Heart left ventricle (tissue), 16 donors: ENCODE results near the gene PFDN6. TPM values are rescaled to one million over a fixed set of nuclear protein-coding genes. Genes with fewer than 3 reads are reported as not detected.

Experiments used
- ATAC-seq, 4 donors: fragments of 200-7000 bp; cut with Tn5 transposase; one replicate each; pipeline ENCODE4 v1.9.1; 2020 to 2022; ENCODE audit warnings: moderate library complexity in 4 of 4, mild to moderate bottlenecking in 3 of 4, moderate number of reproducible peaks in 1 of 4
- DNase-seq, 5 donors: peaks; one replicate each; pipeline ENCODE4 v3.0.0-alpha.2; 2020
- H3K27ac ChIP-seq, 12 donors: fragments of 200-600 bp; sonication (generic) in 4 of 12; one replicate each; pipeline versions ENCODE4 v1.5.0 to v1.8.0; 2016 to 2022; ENCODE audit warnings: mild to moderate bottlenecking in 2 of 12
- H3K27me3 ChIP-seq, 9 donors: fragments of 200-600 bp; sonication (generic) in 2 of 9; one replicate each; pipeline versions ENCODE4 v1.5.1 to v1.8.0; 2016 to 2022; ENCODE audit warnings: mild to moderate bottlenecking in 3 of 9
- H3K36me3 ChIP-seq, 9 donors: fragments of 200-600 bp; sonication (generic) in 2 of 9; one replicate each; pipeline versions ENCODE4 v1.5.0 to v1.8.0; 2018 to 2022; ENCODE audit warnings: mild to moderate bottlenecking in 2 of 9
- H3K4me1 ChIP-seq, 12 donors: fragments of 200-600 bp; sonication (generic) in 4 of 12; one replicate each; pipeline versions ENCODE4 v1.5.0 to v1.8.0; 2016 to 2022; ENCODE audit warnings: mild to moderate bottlenecking in 3 of 12
- H3K4me3 ChIP-seq, 12 donors: fragments of 200-600 bp; sonication (generic) in 4 of 12; one replicate each; pipeline versions ENCODE4 v1.5.0 to v1.8.0; 2017 to 2022; ENCODE audit warnings: mild to moderate bottlenecking in 9 of 12, moderate library complexity in 4 of 12
- H3K9me3 ChIP-seq, 12 donors: fragments of 200-600 bp; sonication (generic) in 4 of 12; one replicate each; pipeline versions ENCODE4 v1.5.0 to v1.8.0; 2016 to 2022; ENCODE audit warnings: mild to moderate bottlenecking in 1 of 12
- POLR2A ChIP-seq, 2 donors: fragments of 450-650 bp; IDR thresholded peaks; one replicate each; pipeline ENCODE4 v1.6.1; 2017; ENCODE audit warnings: antibody characterized with exemption in 2 of 2, mild to moderate bottlenecking in 2 of 2, moderate library complexity in 2 of 2
- WGBS, 4 donors: extraction: QIAGEN DNeasy Blood & Tissue Kit in 2 of 4; methylation state at CpG; one replicate each; pipeline versions ENCODE4 v1.1.5 to v1.1.7; 2013 to 2018; 5-methylcytosine and 5-hydroxymethylcytosine counted together
- intact Hi-C, 10 donors: fragments of 100-400 bp; cut with DNase I; formaldehyde crosslinking; loops; one replicate each; pipeline versions ENCODE4 v1.11.1 to v1.14.2; 2022
- polyA plus RNA-seq, 2 donors: library from polyadenylated mRNA; stranded (reverse); fragments of 200-250 nt; gene quantifications; one replicate each; pipeline ENCODE4 v1.2.3, GENCODE V29; 2013
- total RNA-seq, 9 donors: library from RNA; depleted of rRNA in 2 of 9; stranded (reverse); fragments of >200 nt in 2 of 9; fragmentation: NEBNext Ultra II Directional in 3 of 9; extraction: Animal tissue kit (Norgen Biotek cat#: 25700) in 3 of 9; gene quantifications; one replicate each; pipeline versions ENCODE4 v1.1.0 to v1.2.4, GENCODE V29; 2016 to 2023
- TF ChIP-seq, protein P1 (sequence below), 12 donors: fragments of 200-600 bp; sonication (generic) in 4 of 12; IDR thresholded peaks; one replicate each; pipeline versions ENCODE4 v1.5.0 to v1.8.0; 2018 to 2022; ENCODE audit warnings: antibody characterized with exemption in 12 of 12, mild to moderate bottlenecking in 5 of 12
- donor health status: ischemic (EF 13 %, LVEDD 7.1; RV severe dilation, severe dysfunction).
- donor health status: healthy with polysubstance abuse.
- donor health status: DM: no; HTN: yes; CAD: no.
- donor health status: DM: no; HTN: no; CAD: no.
- donor health status: ischemic (EF 25% LVEDD 6.9; RV normal size, moderate dysfunction).
- donor health status: ischemic (EF 25% LVEDD 5.7; RV mildly dilated, moderate dysfunction).
- donor health status: healthy.
- donor health status: DM: yes; HTN: yes; CAD: no.
- donor health status: ischemic (EF 35%, LVEDD 5.7; RV mildly dilated, moderate dysfunction).
- donor health status: nonischemic (EF 11% LVEDD 7.7; RV severe dilation, severe dysfunction).
- donor health status: DM: yes; HTN: yes; CAD: no.
- donor health status: PGD.
- donor health status: ischemic (EF 29% LVEDD 5.4; RV normal size, mild dysfunction).
- donor health status: nonischemic (EF 23%, LVEDD 6.1; RV moderate dilation, normal function).

The PFDN6 gene
- total and polyA plus RNA-seq, 11 donors, result 29.2 to 287 (median 44.3) TPM

DNA sequence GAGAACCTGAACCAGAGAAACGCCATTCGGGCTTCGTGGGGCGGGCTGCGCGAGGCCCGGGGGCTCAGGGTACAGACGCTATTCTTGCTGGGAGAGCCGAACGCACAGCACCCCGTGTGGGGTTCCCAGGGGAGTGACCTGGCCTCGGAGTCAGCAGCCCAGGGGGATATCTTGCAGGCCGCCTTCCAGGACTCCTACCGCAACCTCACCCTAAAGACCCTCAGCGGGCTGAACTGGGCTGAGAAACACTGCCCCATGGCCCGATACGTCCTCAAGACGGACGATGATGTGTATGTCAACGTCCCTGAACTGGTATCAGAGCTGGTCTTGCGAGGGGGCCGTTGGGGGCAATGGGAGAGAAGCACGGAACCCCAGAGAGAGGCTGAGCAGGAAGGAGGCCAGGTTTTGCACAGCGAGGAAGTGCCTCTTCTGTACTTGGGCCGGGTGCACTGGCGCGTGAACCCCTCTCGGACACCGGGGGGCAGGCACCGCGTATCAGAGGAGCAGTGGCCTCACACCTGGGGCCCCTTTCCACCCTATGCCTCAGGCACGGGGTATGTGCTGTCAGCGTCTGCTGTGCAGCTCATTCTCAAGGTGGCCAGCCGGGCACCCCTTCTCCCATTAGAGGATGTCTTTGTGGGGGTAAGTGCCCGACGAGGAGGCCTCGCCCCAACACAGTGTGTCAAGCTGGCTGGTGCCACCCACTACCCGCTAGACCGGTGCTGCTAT, 11.6 kb upstream of the PFDN6 start:
- peaks cover 0 to 85% (median 57%) of the 10 kb centered on the region in 9 donors for H3K36me3 ChIP-seq
- H3K27ac ChIP-seq, result peak overlapping the region; percentile 73 to 98 (median 92)
- peaks cover 8 to 69% (median 43%) of the 10 kb centered on the region in 12 donors for H3K4me1 ChIP-seq
- peak overlapping the region; percentile 47 to 87 (median 72) for H3K4me3 ChIP-seq
- 35 to 41% (median 37%) methylated on average over 25 to 39 of the region's 39 CpGs for WGBS, 4 donors
- DNase-seq (no peak), ATAC-seq (peak in 2 of 4 donors; percentile 5 to 18)
- no peak for TF ChIP-seq POLR2A (IDR thresholded peaks at IDR 0.05)
- no peaks in the 10 kb centered on the region for H3K9me3 ChIP-seq
- no peaks in the 10 kb centered on the region for H3K27me3 ChIP-seq
- intact Hi-C loops, result loop anchor here in 2 of 10 donors (1.0 to 5.0 kb wide), 2 partner anchors 21 to 34 kb away; partner anchors contain the start of gene TAPBP (in 1 of the 2)

DNA sequence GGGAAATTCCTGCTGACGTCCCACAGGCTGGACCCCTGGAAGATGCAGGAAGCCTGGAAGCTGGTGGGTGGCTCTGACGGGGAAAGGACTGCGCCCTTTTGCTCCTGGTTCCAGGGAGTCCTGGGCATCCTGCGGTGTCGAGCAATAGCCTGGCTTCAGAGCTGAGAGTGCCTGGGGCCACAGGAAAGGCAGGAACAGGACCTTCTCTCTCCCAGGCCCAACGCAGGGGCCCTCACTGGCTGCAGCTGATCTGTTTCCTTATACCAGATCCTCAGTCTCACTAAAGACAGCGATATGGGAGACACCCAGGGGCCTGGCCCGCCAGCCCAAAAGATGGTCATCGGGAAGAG, 11.0 kb upstream of the PFDN6 start:
- H3K36me3 ChIP-seq, result peaks cover 0 to 85% (median 60%) of the 10 kb centered on the region in 9 donors
- intact Hi-C loops, result loop anchor here in 1 of 10 donors (5.0 kb wide), 1 partner anchor 34 kb away; the partner anchor contains the start of gene TAPBP
- peaks cover 2 to 64% (median 38%) of the 10 kb centered on the region in 12 donors for H3K4me1 ChIP-seq
- H3K4me3 ChIP-seq, result peak overlapping the region in 5 of 12 donors; percentile 68 to 87 (median 78)
- peak overlapping the region in 5 of 12 donors; percentile 89 to 98 (median 96) for H3K27ac ChIP-seq
- DNase-seq (no peak), ATAC-seq (no peak)
- no peaks in the 10 kb centered on the region for H3K27me3 ChIP-seq
- WGBS, 4 donors, result 72 to 83% (median 75%) methylated on average over 6 to 9 of the region's 9 CpGs
- no peak for TF ChIP-seq POLR2A (IDR thresholded peaks at IDR 0.05)
- TF ChIP-seq, protein P1, sequence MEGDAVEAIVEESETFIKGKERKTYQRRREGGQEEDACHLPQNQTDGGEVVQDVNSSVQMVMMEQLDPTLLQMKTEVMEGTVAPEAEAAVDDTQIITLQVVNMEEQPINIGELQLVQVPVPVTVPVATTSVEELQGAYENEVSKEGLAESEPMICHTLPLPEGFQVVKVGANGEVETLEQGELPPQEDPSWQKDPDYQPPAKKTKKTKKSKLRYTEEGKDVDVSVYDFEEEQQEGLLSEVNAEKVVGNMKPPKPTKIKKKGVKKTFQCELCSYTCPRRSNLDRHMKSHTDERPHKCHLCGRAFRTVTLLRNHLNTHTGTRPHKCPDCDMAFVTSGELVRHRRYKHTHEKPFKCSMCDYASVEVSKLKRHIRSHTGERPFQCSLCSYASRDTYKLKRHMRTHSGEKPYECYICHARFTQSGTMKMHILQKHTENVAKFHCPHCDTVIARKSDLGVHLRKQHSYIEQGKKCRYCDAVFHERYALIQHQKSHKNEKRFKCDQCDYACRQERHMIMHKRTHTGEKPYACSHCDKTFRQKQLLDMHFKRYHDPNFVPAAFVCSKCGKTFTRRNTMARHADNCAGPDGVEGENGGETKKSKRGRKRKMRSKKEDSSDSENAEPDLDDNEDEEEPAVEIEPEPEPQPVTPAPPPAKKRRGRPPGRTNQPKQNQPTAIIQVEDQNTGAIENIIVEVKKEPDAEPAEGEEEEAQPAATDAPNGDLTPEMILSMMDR (IDR thresholded peaks at IDR 0.05), result no peak
- no peaks in the 10 kb centered on the region for H3K9me3 ChIP-seq

DNA sequence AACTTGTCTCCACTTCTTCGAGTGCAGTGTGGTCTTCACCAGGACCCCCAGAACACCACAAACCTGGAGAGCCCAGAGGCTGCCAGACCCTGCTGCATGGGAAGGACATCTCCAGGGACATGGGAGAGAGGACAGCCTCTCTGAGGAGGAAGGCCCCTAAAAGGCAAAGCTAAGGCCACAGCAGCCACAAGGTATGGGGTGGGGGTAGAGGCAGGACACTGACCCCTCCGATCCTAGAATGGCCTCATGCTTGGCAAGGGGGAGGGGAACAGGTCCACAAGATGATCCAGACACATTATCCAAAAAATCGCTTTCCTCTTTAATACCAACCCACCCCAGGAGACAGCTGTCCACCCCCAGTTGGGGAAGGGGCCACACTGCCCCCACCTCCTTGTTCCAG, 10.6 kb upstream of the PFDN6 start:
- Histone ChIP-seq H3K27me3 (no peaks in the 10 kb centered on the region), H3K9me3 (no peaks in the 10 kb centered on the region), H3K4me3 (peak overlapping the region in 1 of 12 donors; percentile 87), H3K36me3 (peaks cover 0 to 85% (median 60%) of the 10 kb centered on the region in 9 donors), H3K27ac (peak overlapping the region in 1 of 12 donors; percentile 98), H3K4me1 (peaks cover 0 to 59% (median 34%) of the 10 kb centered on the region in 12 donors)
- ATAC-seq, result no peak
- intact Hi-C loops, result loop anchor here in 1 of 10 donors (5.0 kb wide), 1 partner anchor 33 kb away; the partner anchor contains the start of gene TAPBP
- no peak for DNase-seq
- 89 to 95% (median 92%) methylated on average over 3 of the region's 3 CpGs for WGBS, 4 donors
- no peak for TF ChIP-seq POLR2A (IDR thresholded peaks at IDR 0.05)
- TF ChIP-seq, protein P1 (IDR thresholded peaks at IDR 0.05), result no peak

DNA sequence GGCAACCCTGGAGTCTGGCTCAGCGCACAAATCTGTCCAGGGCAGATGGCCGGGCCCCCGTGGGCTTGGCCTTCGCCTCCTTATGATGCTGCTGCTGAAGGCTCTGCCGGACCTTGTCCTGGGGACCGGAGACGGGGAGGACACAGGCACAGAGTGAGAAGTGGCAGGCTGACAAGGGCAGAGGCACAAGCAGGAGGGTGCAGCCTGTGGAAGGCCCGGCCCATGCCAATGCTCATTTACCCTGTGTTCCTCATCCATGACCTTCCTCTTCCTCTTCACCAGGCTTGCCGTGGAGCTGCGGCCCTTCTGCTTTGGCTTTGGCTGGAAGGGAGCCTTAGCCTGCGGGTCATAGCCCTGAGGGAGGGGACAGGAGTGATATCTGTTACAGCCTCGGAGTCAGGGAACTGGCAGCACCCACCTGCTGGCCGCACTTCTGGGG, 10.1 kb upstream of the PFDN6 start:
- no peak for DNase-seq
- ATAC-seq, result no peak
- no peak for TF ChIP-seq POLR2A (IDR thresholded peaks at IDR 0.05)
- TF ChIP-seq, protein P1 (IDR thresholded peaks at IDR 0.05), result no peak
- Histone ChIP-seq H3K27ac (peak overlapping the region in 1 of 12 donors; percentile 98), H3K27me3 (no peaks in the 10 kb centered on the region), H3K9me3 (no peaks in the 10 kb centered on the region), H3K36me3 (peaks cover 0 to 85% (median 59%) of the 10 kb centered on the region in 9 donors), H3K4me1 (peaks cover 0 to 54% (median 30%) of the 10 kb centered on the region in 12 donors), H3K4me3 (no peak overlapping the region)
- 71 to 81% (median 77%) methylated on average over 8 to 13 of the region's 13 CpGs for WGBS, 4 donors
- intact Hi-C loops, result loop anchor here in 1 of 10 donors (5.0 kb wide), 1 partner anchor 33 kb away; the partner anchor contains the start of gene TAPBP
